ENCODE results near the gene ADARB2. TPM values are rescaled to one million over a fixed set of nuclear protein-coding genes. Genes with fewer than 3 reads are reported as not detected.

Gene ADARB2
- total RNA-seq, 4 donors from 2014 or later, result 1.3 to 5.4 (median 1.8) TPM

- TF ChIP-seq, protein P1, sequence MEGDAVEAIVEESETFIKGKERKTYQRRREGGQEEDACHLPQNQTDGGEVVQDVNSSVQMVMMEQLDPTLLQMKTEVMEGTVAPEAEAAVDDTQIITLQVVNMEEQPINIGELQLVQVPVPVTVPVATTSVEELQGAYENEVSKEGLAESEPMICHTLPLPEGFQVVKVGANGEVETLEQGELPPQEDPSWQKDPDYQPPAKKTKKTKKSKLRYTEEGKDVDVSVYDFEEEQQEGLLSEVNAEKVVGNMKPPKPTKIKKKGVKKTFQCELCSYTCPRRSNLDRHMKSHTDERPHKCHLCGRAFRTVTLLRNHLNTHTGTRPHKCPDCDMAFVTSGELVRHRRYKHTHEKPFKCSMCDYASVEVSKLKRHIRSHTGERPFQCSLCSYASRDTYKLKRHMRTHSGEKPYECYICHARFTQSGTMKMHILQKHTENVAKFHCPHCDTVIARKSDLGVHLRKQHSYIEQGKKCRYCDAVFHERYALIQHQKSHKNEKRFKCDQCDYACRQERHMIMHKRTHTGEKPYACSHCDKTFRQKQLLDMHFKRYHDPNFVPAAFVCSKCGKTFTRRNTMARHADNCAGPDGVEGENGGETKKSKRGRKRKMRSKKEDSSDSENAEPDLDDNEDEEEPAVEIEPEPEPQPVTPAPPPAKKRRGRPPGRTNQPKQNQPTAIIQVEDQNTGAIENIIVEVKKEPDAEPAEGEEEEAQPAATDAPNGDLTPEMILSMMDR (IDR thresholded peaks at IDR 0.05), result no peak
- TF ChIP-seq EP300 (IDR thresholded peaks at IDR 0.05) (no peak), POLR2A (IDR thresholded peaks at IDR 0.05) (no peak), POLR2AphosphoS5 (IDR thresholded peaks at IDR 0.05) (no peak)
- Histone ChIP-seq H3K36me3 (no peaks in the 10 kb centered on the region), H3K27me3 (peaks cover 59% of the 10 kb centered on the region), H3K27ac (no peak overlapping the region), H3K4me3 (no peak overlapping the region), H3K9me3 (no peaks in the 10 kb centered on the region), H3K4me1 (no peaks in the 10 kb centered on the region)
- ATAC-seq, result no peak
- 64 to 70% methylated on average over 6 to 7 of the region's 12 CpGs for WGBS, 2 donors (ENCODE audit: low coverage in 1 of 2)
Measured at GRCh38 chr10:1299041-1299726, 438.1 kb downstream of the ADARB2 start.

DNA sequence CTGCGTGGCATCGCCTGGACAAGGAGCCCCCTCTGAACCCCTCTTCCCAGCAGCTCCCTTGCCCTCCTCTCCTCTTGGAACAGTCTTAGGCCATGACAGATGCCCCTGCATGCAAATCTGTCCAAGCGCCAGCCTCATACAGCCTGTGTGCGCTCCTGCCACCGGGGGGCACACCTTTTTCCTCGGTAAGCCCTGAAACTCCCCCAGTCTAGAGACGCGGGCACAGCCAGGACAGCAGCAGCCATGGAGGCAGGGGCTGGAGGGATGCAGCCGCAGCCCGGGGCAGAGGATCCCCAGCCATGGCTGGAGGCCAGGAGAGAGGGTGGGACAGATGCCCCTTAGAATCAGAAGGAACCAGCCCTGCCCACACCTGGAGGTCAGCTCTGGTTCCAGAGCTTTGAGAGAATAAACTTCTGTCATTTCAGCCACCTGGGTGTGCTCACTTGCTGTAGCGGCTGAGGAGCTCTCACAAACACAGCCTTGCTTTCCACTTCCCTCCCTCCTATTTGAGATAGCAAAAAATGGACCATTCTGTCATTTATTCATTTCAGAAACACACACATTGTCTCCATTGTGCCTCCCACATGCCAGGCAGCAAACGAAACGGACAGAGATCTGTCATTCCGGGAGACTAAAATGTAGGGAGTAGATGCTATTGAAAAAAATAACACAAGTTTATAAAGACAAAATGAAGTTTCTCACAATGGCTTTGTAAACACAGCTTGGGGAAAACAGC is 439.6 kb downstream of the ADARB2 start:
- Histone ChIP-seq H3K27me3 (peaks cover 65% of the 10 kb centered on the region), H3K27ac (no peak overlapping the region), H3K4me1 (no peaks in the 10 kb centered on the region), H3K36me3 (no peaks in the 10 kb centered on the region), H3K4me3 (no peak overlapping the region), H3K9me3 (no peaks in the 10 kb centered on the region)
- no peak for ATAC-seq
- TF ChIP-seq EP300 (IDR thresholded peaks at IDR 0.05) (no peak), POLR2A (IDR thresholded peaks at IDR 0.05) (no peak), POLR2AphosphoS5 (IDR thresholded peaks at IDR 0.05) (no peak)
- TF ChIP-seq, protein P1 (IDR thresholded peaks at IDR 0.05), result no peak
- WGBS, 2 donors (ENCODE audit: low coverage in 1 of 2), result 15 to 40% methylated on average over 2 to 4 of the region's 14 CpGs

DNA sequence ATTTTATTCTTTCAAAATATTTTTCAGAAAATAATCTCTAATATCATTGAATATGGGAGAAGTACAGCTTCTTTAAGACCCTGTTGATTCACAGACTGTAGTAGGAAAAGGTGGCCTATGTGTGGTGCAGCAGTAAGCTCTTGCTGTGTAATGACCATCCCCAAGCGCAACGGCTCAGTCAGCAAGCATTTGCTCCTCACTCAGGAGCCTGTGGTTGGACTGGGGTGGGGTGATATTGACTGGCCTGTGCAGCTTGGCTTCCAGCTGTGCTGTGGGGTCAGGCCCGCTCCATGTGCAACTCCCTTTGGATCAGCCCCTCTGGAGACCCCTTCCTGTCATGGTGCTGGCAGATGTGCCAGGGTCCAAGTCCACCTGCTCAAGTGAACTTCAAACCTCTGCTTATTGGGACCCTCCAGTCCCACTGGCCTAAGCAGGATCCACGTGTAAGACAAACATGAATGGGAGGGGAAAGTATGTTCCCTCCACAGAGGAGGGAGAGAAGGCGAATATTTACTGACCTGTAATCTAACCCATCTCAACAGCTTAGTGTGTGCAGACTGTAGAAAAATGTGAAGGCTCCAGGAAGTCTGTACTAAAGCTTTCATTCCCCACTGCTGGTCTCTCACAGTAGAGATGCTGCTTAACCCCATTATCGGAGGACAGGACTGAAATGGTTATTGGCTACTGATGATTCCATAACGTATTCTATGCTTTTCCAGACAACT is 441.4 kb downstream of the ADARB2 start:
- H3K4me1 ChIP-seq, result no peaks in the 10 kb centered on the region
- ATAC-seq, result no peak
- no peaks in the 10 kb centered on the region for H3K36me3 ChIP-seq
- H3K27ac ChIP-seq, result no peak overlapping the region
- peaks cover 76% of the 10 kb centered on the region for H3K27me3 ChIP-seq
- no peaks in the 10 kb centered on the region for H3K9me3 ChIP-seq
- TF ChIP-seq POLR2A (IDR thresholded peaks at IDR 0.05) (no peak), POLR2AphosphoS5 (IDR thresholded peaks at IDR 0.05) (no peak), EP300 (IDR thresholded peaks at IDR 0.05) (no peak)
- TF ChIP-seq, protein P1 (IDR thresholded peaks at IDR 0.05), result no peak
- H3K4me3 ChIP-seq, result no peak overlapping the region
- WGBS, 2 donors (ENCODE audit: low coverage in 1 of 2), result 89% methylated on average over 5 of the region's 7 CpGs

- WGBS, 2 donors (ENCODE audit: low coverage in 1 of 2), result 63 to 100% methylated on average over 2 to 3 of the region's 7 CpGs
- TF ChIP-seq, protein P1 (IDR thresholded peaks at IDR 0.05), result no peak
- no peak for TF ChIP-seq POLR2AphosphoS5 (IDR thresholded peaks at IDR 0.05)
- TF ChIP-seq EP300 (IDR thresholded peaks at IDR 0.05), result no peak
- no peak for TF ChIP-seq POLR2A (IDR thresholded peaks at IDR 0.05)
Measured at GRCh38 chr10:1294748-1295147, 442.6 kb downstream of the ADARB2 start.

More at GRCh38 chr10:1294748-1295147, 442.6 kb downstream of the ADARB2 start:
- ATAC-seq, result no peak
- no peak overlapping the region for H3K27ac ChIP-seq
- peaks cover 72% of the 10 kb centered on the region for H3K27me3 ChIP-seq
- H3K36me3 ChIP-seq, result no peaks in the 10 kb centered on the region
- H3K4me1 ChIP-seq, result no peaks in the 10 kb centered on the region
- H3K9me3 ChIP-seq, result no peaks in the 10 kb centered on the region
- H3K4me3 ChIP-seq, result no peak overlapping the region
